ENCODE results near the gene DELE1. TPM values are rescaled to one million over a fixed set of nuclear protein-coding genes. Genes with fewer than 3 reads are reported as not detected.

Gene DELE1
- total RNA-seq, 3 donors from 2014 or later (not counting 1 experiment from before 2014, with no cell fraction given), result 106 to 125 (median 115) TPM

DNA sequence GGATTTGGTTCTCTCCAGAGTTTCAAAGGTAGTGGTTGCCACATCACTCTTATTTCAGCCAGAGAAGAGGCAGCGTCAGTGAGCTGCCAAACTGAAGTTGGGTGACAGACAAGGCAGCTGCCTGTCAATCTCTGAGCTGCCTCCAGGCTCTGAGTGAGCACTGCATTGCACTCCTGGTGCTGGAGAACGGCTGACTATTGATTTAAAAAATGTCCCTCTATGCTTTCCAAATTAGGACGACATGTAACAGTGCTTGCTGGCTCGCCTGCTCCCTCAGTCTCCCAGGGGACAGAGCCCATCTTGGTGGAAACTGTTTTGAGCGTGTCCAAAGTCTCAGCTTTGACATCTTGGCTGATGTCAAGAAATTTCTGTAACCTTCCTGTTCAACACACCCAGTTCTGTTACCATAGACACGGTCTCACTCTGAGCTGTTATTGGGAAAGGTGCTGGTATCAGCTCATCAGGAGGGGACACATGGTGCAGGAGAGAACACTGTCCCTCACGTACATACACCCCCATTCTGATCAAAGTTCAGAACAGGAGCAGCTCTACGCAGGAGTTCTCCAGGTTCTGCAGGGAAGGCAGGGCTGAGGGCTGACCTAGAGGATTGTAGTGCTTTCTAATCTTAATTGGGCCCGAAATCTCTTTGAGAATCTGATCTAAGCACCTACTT lies 18.6 kb downstream of the DELE1 start:
- Mint-ChIP-seq H3K36me3 (no peaks in the 10 kb centered on the region), H3K9me3 (no peaks in the 10 kb centered on the region), H3K27ac (peak overlapping the region; percentile 80 to 89), H3K4me3 (peak overlapping the region; percentile 14), H3K27me3 (ENCODE audit: low read depth in 2 of 2) (no peaks in the 10 kb centered on the region), H3K4me1 (peaks cover 26 to 32% of the 10 kb centered on the region in 2 donors)
- no peak overlapping the region for H3K4me3 ChIP-seq (ENCODE audit: low read length)
- H3K27ac ChIP-seq (ENCODE audit: low read length), result no peak overlapping the region
- intact Hi-C loops (cut with micrococcal nuclease), result no loop called here
- H3K36me3 ChIP-seq (ENCODE audit: control insufficient read depth, insufficient read depth, low read length), result peaks cover 14% of the 10 kb centered on the region
- DNase-seq, result no peak
- H3K27me3 ChIP-seq (ENCODE audit: control insufficient read depth, insufficient read depth, low read length), result no peaks in the 10 kb centered on the region
- H3K4me1 ChIP-seq (ENCODE audit: control insufficient read depth, insufficient read depth, low read length), result peaks cover 18% of the 10 kb centered on the region
- ATAC-seq, result peak; percentile 23 to 30 (median 25)
- 89% methylated on average over 9 of the region's 9 CpGs for WGBS (ENCODE audit: insufficient coverage)
- TF ChIP-seq, protein P1, sequence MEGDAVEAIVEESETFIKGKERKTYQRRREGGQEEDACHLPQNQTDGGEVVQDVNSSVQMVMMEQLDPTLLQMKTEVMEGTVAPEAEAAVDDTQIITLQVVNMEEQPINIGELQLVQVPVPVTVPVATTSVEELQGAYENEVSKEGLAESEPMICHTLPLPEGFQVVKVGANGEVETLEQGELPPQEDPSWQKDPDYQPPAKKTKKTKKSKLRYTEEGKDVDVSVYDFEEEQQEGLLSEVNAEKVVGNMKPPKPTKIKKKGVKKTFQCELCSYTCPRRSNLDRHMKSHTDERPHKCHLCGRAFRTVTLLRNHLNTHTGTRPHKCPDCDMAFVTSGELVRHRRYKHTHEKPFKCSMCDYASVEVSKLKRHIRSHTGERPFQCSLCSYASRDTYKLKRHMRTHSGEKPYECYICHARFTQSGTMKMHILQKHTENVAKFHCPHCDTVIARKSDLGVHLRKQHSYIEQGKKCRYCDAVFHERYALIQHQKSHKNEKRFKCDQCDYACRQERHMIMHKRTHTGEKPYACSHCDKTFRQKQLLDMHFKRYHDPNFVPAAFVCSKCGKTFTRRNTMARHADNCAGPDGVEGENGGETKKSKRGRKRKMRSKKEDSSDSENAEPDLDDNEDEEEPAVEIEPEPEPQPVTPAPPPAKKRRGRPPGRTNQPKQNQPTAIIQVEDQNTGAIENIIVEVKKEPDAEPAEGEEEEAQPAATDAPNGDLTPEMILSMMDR (IDR thresholded peaks at IDR 0.05), result no peak
- H3K9me3 ChIP-seq (ENCODE audit: control insufficient read depth, insufficient read depth, low read length), result no peaks in the 10 kb centered on the region

DNA sequence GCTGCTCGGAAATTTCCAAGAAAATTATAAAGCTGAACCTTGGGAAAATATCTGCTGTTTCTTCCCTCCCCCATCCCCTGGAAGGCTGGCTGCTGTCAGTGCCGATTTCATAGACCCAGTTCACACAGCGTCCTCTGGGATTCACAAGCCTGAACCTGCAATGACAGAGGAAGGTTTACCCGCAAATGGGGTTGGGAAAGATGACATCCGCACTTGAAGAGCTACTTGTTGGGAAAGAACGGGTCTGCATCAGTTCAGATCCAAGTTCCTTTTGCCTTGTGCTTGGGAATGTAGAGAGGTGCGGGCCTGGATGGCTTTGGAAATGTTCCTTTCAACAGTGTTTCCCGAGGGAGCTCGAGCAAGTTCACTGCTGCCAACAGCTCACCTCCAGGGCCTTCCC lies 20.4 kb downstream of the DELE1 start:
- Histone ChIP-seq H3K4me1 (ENCODE audit: control insufficient read depth, insufficient read depth, low read length) (peaks cover 18% of the 10 kb centered on the region), H3K27me3 (ENCODE audit: control insufficient read depth, insufficient read depth, low read length) (no peaks in the 10 kb centered on the region), H3K4me3 (ENCODE audit: low read length) (no peak overlapping the region), H3K36me3 (ENCODE audit: control insufficient read depth, insufficient read depth, low read length) (peaks cover 8% of the 10 kb centered on the region), H3K9me3 (ENCODE audit: control insufficient read depth, insufficient read depth, low read length) (no peaks in the 10 kb centered on the region), H3K27ac (ENCODE audit: low read length) (no peak overlapping the region)
- WGBS (ENCODE audit: insufficient coverage), result 96% methylated on average over 9 of the region's 9 CpGs
- peaks cover 26 to 32% of the 10 kb centered on the region in 2 donors for H3K4me1 Mint-ChIP-seq
- H3K4me3 Mint-ChIP-seq, result no peak overlapping the region
- DNase-seq (no peak), ATAC-seq (no peak)
- no peaks in the 10 kb centered on the region for H3K27me3 Mint-ChIP-seq (ENCODE audit: low read depth in 2 of 2)
- H3K36me3 Mint-ChIP-seq, result no peaks in the 10 kb centered on the region
- intact Hi-C loops (cut with micrococcal nuclease), result no loop called here
- H3K27ac Mint-ChIP-seq, result no peak overlapping the region
- TF ChIP-seq, protein P1 (IDR thresholded peaks at IDR 0.05), result no peak
- no peaks in the 10 kb centered on the region for H3K9me3 Mint-ChIP-seq

DNA sequence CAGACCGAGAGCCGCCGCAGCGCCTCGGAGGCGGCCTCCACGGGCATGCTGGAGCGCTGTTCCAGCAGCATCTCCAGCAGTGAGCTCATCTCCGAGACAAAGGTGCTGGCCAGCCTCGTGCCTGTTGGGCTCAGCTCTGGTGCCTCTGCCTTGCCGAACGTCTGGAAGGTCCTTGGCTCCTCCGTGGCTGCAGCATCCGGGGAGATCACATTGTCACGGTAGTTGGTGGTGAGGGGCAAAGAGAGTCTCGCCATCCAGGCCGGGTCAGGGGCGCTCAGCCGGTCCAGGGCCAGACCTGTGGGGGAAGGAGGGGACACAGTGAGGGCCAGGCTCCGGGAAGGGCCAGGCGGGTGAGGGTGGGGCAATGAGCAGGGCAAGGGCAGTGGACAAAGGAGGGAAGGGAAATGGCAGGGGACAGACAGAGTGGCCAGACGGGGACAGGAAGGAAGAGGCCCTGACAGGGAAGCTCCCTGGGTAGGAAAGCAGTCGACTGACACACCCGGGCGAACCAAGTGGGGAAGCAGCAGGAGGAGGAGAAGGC lies 21.9 kb downstream of the DELE1 start:
- 90% methylated on average over 25 of the region's 25 CpGs for WGBS (ENCODE audit: insufficient coverage)
- Mint-ChIP-seq H3K36me3 (no peaks in the 10 kb centered on the region), H3K4me3 (no peak overlapping the region), H3K4me1 (peaks cover 24 to 30% of the 10 kb centered on the region in 2 donors), H3K27me3 (ENCODE audit: low read depth in 2 of 2) (no peaks in the 10 kb centered on the region), H3K9me3 (no peaks in the 10 kb centered on the region), H3K27ac (no peak overlapping the region)
- intact Hi-C loops (cut with micrococcal nuclease), result no loop called here
- no peaks in the 10 kb centered on the region for H3K36me3 ChIP-seq (ENCODE audit: control insufficient read depth, insufficient read depth, low read length)
- H3K9me3 ChIP-seq (ENCODE audit: control insufficient read depth, insufficient read depth, low read length), result no peaks in the 10 kb centered on the region
- no peak overlapping the region for H3K4me3 ChIP-seq (ENCODE audit: low read length)
- no peak overlapping the region for H3K27ac ChIP-seq (ENCODE audit: low read length)
- ATAC-seq (no peak), DNase-seq (no peak)
- TF ChIP-seq, protein P1 (IDR thresholded peaks at IDR 0.05), result no peak
- H3K27me3 ChIP-seq (ENCODE audit: control insufficient read depth, insufficient read depth, low read length), result no peaks in the 10 kb centered on the region
- peaks cover 18% of the 10 kb centered on the region for H3K4me1 ChIP-seq (ENCODE audit: control insufficient read depth, insufficient read depth, low read length)

All from natural killer cell (primary cell).